ENCODE data around the gene PRKAA1.
A peak's percentile ranks its signal among the peaks of the same experiment; 100 is the strongest.

The PRKAA1 gene

GRCh38 chr5:40780199-40780598 is 18.0 kb downstream of the PRKAA1 start:
- DNase-seq (ENCODE audit: low spot score) = no peak

GRCh38 chr5:40779561-40779960 is 18.6 kb downstream of the PRKAA1 start:
- DNase-seq (ENCODE audit: low spot score) = no peak

- no peak for DNase-seq (ENCODE audit: low spot score)
Measured at GRCh38 chr5:40778133-40778532, 20.0 kb downstream of the PRKAA1 start.

- DNase-seq (ENCODE audit: low spot score) = no peak
Measured at GRCh38 chr5:40776658-40776977, 21.6 kb downstream of the PRKAA1 start.

- no peak for DNase-seq (ENCODE audit: low spot score)
Measured at GRCh38 chr5:40775846-40776657, 22.1 kb downstream of the PRKAA1 start.

GRCh38 chr5:40775085-40775845 is 22.9 kb downstream of the PRKAA1 start:
- DNase-seq (ENCODE audit: low spot score) = no peak

GRCh38 chr5:40774623-40775022 is 23.6 kb downstream of the PRKAA1 start:
- no peak for DNase-seq (ENCODE audit: low spot score)

GRCh38 chr5:40770764-40771163 is 27.4 kb downstream of the PRKAA1 start:
- no peak for DNase-seq (ENCODE audit: low spot score)

GRCh38 chr5:40762705-40763104 is 35.5 kb downstream of the PRKAA1 start:
- DNase-seq (ENCODE audit: low spot score) = no peak

- DNase-seq (ENCODE audit: low spot score) = no peak
Measured at GRCh38 chr5:40757400-40757799, 40.8 kb downstream of the PRKAA1 start.

- peak; percentile 96 for DNase-seq (ENCODE audit: low spot score)
Measured at GRCh38 chr5:40755407-40756365, 42.5 kb downstream of the PRKAA1 start, which contains the start of gene TTC33. TSS of gene TTC33 (minus strand) at chr5:40755961. CDS start at chr5:40747018, 8,943 bp downstream.

- peak; percentile 90 for DNase-seq (ENCODE audit: low spot score)
Measured at GRCh38 chr5:40755093-40755406, 43.1 kb downstream of the PRKAA1 start.

GRCh38 chr5:40754381-40755092 is 43.6 kb downstream of the PRKAA1 start:
- peak; percentile 52 for DNase-seq (ENCODE audit: low spot score)

- no peak for DNase-seq (ENCODE audit: low spot score)
Measured at GRCh38 chr5:40746703-40747102, 51.5 kb downstream of the PRKAA1 start.

GRCh38 chr5:40743771-40744170 is 54.4 kb downstream of the PRKAA1 start:
- no peak for DNase-seq (ENCODE audit: low spot score)

- DNase-seq (ENCODE audit: low spot score) = peak; percentile 31
Measured at GRCh38 chr5:40738502-40738901, 59.7 kb downstream of the PRKAA1 start.

- peak; percentile 68 for DNase-seq (ENCODE audit: low spot score)
Measured at GRCh38 chr5:40736103-40736875, 61.9 kb downstream of the PRKAA1 start.

- no peak for DNase-seq (ENCODE audit: low spot score)
Measured at GRCh38 chr5:40735609-40736008, 62.6 kb downstream of the PRKAA1 start.

- no peak for DNase-seq (ENCODE audit: low spot score)
Measured at GRCh38 chr5:40734986-40735385, 63.2 kb downstream of the PRKAA1 start.

- no peak for DNase-seq (ENCODE audit: low spot score)
Measured at GRCh38 chr5:40733879-40734563, 64.2 kb downstream of the PRKAA1 start.

Data from RKO (cell line).